HG03432 (cell line): Measurements from ENCODE around the gene RNF123.

Source experiments
- ATAC-seq: cut with Tn5 transposase; IDR thresholded peaks from one replicate; pipeline ENCODE4 v1.9.1; 2021; ENCODE audit warnings: mild to moderate bottlenecking, moderate library complexity; ENCODE audit not compliant: unreplicated experiment

RNF123 gene

GRCh38 chr3:49717211-49717958 is 28.0 kb downstream of the RNF123 start:
- ATAC-seq = no peak

- ATAC-seq = no peak
Observed at GRCh38 chr3:49717959-49718857, 28.9 kb downstream of the RNF123 start.

DNA sequence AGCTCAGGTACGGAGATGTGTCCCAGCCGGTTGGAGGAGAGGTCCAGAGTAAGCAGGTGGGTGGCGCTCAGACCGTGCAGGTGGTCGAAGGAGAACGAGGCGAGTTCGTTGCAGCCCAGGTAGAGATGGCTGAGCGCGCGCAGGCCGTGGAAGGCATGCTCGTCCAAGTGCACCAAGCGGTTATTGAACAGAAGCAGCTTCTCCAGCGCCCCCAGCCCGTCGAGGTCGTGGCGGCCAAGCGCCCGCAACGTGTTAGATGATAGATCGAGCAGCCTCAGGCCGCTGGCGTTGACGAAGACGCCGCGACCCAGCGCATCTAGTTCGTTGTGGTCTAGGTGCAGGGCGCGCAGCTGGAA is 29.5 kb downstream of the RNF123 start:
- no peak for ATAC-seq

DNA sequence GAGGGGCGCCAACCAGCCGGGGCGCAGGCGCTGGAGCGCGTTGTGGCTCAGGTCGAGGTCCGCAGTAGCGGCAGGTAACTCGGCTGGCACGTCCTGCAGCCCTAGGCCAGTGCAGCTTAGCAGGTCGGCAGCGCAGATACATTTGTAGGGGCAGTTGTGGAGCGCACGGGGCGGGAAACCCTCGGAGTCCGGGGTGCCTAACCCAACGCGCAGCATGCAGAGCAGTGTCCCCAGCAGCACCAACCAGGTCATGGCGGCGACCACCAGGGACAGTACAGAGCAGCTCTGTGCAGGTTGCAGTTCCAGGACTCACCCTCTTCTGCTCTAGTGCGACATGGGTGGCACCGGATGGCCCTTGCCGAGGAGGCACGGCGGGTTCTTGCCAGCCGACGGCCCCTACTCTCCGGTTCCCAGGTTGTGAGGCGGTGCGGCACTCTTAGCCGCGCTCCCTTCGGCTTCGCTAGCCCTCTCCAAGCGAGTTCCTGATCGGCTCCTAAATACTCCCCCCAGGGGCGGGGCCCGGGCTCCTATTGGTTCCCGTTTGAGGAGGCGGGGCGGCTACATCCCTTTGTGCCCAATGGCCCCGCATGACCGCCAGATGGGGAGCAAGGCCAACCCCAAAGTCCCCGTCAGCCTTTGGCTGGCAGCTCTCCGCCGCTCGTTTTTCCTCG is 30.0 kb downstream of the RNF123 start, which contains the start of gene AMIGO3:
TSS of gene AMIGO3 (minus strand) at position 471 of the 671 bp plus-strand sequence. CDS start at position 252, 219 bp downstream.
- peak; percentile 50 for ATAC-seq

DNA sequence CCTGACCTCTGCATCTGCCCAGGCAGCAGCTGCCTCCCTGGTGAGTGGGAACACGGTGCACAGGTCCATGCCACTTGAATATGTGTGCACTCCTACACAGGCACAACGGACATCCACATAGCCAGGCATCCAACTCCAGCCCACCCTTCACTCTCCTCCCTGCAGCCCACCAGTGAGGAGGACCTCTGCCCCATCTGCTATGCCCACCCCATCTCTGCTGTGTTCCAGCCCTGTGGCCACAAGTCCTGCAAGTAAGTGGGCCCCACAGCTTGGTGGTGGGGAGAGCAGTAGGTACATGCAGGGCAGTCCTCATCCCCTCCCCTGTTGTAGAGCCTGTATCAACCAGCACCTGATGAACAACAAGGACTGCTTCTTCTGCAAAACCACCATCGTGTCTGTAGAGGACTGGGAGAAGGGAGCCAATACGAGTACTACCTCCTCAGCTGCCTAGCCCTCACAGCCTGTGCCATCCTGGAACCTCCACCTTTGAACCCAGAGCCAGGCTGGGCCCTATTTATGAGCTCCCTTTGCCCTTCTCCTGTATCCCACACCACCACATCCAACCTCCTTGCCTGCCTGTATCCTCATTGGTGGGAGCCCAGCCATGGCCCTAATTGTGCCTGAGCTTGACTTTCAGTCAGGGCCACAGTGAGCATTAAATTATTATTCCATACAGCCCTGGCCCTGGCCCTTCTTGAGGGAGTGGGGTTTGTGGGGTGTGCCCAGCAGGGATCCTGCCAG is 31.7 kb downstream of the RNF123 start:
- ATAC-seq = no peak

- no peak for ATAC-seq
Observed at GRCh38 chr3:49721596-49721895, 32.2 kb downstream of the RNF123 start.

GRCh38 chr3:49721896-49722781 is 32.8 kb downstream of the RNF123 start:
- ATAC-seq = no peak

- no peak for ATAC-seq
Observed at GRCh38 chr3:49722896-49723295, 33.5 kb downstream of the RNF123 start.

GRCh38 chr3:49723296-49723627 is 33.9 kb downstream of the RNF123 start:
- no peak for ATAC-seq

DNA sequence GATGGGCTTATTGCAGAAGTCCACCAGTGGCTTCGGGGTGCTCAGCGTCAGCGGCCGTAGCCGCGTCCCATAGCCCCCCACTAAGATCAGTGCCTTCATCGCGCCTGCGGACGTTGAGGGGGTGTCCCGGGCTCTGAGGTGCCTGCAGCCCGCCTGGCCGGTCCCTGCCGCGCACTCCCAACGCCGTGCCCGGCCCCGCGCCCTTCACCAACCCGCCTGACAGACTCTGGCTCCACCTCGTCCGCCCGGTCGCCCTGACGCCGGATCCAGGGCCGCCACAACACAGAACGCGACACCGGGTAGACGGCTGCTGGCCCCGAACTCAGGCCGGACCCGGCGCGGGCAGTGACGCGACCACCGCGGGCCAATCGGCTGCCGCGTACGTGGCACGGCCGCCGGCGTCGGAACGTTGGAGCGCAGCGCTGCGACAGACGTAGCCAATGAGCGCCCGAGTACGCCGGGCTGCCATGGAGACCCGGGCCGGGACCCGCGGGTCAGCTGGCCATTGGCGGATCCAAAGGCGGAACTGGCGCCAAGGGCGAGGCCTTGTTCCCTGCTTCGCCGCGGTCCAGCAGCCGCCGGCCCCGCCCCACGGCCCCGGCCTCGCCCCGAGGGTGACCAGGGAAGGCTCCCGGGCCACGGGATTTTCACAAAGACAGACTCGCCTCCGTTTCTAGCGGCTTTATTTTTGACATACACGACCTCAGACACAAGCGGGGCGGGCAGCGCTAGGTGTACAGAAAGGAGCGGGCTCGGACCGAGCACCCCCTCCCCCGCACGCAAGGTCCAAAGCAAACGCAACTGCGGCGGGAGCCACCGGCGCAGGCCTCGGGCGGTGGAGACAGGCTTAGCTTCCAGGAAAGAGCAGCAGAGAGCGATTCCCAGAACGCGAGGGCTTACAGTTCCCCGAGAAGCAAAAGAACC is 34.5 kb downstream of the RNF123 start, which contains the start of gene GMPPB:
TSS of gene GMPPB (minus strand) at position 324 of the 924 bp plus-strand sequence. CDS start at position 99, 225 bp downstream.
- ATAC-seq = peak; percentile 78

- no peak for ATAC-seq
Observed at GRCh38 chr3:49724586-49724985, 35.2 kb downstream of the RNF123 start.

- ATAC-seq = no peak
Observed at GRCh38 chr3:49725906-49726681, 36.7 kb downstream of the RNF123 start.

GRCh38 chr3:49727154-49727923 is 38.0 kb downstream of the RNF123 start:
- ATAC-seq = no peak

GRCh38 chr3:49727924-49728361 is 38.6 kb downstream of the RNF123 start:
- no peak for ATAC-seq

GRCh38 chr3:49729966-49730609 is 40.7 kb downstream of the RNF123 start:
- ATAC-seq = no peak

DNA sequence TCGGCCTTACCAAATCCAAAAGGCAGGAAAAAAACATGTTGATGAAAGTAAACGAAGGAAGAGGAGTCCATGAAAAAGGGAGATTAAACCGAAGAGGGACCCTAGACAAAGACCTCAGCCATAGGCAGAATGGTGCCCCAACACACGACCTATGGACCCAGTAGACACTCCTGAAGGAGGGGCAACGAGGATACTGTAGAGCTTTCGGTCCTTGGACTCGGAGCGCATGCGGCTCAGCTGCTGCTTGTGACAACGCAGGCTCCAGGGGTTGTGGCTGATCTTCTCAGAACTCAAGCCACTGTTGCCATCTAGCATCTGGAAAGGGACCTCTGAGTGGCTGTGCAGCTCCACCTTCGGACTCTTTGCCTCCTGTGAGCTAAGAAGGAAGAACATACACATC is 43.2 kb downstream of the RNF123 start:
- ATAC-seq = no peak

- ATAC-seq = no peak
Observed at GRCh38 chr3:49733551-49733950, 44.2 kb downstream of the RNF123 start.
